COR-L47 (cell line): Measurements from ENCODE around the gene PBX1.

Source experiments
- DNase-seq: peaks from one replicate; lab custom pipeline; 2025; lab: John Stamatoyannopoulos, UW

The PBX1 gene

DNA sequence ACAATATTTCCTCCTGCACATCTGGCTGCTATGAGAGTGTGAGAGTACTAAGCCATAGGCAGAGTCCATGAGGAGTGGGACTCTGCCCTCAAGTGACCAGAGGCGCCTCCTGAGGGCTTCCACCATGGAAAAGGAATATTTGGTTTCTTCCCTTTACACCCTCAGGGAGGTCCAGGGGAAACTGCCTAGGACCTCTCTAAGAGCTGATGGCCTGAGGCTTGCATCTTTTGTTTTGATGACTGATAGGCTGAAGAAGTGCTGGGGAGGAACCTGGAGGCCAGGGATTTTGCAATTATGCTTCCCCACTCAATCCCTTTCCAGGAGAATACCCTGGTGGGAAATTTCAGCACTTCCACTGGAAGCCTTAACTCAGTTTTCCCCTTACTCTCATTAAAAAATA is 111.0 kb downstream of the PBX1 start:
- no peak for DNase-seq

DNA sequence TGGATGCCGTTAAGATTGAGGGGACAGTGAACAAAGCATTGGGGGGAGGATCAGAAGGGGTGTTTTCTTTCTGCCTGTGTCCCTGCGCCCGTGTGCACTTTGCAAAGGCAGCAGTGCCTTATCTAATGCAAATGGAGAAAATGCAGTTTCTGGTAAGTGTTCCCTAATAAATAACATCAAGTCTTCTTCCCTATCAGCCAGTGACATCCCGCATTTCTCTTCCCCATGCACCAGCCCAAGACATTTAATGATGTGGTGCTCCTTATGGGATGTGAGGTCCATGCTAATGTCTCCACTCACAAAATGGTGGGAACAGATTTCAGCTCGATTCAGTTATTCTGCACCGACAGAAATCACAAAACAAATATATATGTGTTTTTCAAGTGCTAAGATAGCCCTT is 111.8 kb downstream of the PBX1 start:
- no peak for DNase-seq

DNA sequence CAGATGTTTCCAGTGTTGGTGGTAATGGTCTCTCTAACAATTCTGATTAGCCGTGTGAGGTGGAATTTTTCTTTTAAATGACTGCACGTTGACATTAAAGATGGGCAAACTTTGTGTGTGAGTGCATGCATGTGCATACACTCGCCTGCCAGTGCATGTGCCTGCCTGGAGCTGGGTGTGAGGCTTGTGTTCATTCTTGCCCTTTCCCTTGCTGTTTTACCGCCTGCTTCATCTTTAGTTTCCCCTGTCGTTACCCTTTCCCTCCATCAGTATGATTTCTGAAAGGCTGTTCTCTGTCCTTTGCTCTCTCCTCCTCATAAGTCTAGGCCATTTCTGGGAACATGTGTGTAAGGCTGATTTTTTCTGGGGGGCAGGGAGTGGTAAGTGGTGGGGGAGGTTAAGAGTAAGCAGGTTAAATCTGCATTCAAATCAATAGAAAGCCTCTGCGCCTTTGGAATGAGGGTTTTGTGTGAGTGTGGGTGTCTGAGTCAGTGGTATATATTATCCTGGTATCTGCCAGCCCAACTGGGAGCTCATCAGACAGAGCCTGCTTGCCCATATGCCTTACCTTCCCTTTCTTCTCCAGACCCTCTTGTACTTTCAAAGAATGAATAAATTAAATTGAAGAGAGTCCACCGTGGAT is 112.5 kb downstream of the PBX1 start:
- no peak for DNase-seq

DNA sequence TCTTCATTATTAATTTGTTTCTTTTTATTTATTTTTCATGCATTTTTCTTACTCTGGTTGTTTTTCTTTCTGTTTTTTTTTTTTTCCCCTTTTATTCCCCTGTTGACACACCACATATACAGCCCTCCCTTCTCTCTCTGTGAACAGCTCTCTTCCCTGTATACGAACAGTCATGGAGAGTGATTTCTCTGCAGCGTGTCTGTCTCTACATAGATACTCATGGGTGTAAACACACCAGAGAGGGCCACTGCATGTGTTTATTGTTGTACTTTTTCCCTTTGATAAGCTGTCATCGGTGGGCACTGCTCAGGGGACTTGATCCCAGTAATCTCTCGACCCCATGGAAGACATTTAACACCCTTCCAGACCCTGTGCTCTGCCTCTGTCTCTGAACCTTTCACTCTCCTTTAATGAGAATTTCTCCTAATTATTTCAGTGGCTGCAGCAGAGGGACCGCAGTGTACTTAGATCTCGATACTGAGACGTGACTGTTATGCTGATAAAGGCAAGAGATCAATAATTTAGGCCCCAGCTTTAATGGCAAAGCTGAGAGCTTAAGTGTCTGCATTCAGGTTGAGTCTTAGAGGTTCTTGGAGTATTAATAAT is 113.1 kb downstream of the PBX1 start:
- no peak for DNase-seq

DNA sequence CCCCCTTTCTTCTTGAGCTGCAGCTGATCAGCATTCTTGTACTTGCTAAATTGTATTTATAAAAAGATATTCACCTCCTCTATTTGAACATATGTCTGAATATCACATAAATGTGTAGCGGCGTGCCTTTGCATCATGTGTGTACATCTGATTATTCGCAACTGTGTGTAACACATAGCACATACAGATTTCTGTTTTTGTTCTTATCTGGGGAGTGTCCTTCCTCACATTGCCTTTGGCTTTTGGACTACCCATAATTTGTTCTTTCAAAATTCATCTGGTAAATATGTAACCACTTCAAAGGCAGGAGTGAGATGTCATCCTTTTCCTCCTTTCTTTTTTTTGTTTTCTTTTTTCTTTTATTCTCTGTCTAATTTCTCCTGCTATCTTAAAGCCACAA is 113.6 kb downstream of the PBX1 start:
- DNase-seq = no peak

DNA sequence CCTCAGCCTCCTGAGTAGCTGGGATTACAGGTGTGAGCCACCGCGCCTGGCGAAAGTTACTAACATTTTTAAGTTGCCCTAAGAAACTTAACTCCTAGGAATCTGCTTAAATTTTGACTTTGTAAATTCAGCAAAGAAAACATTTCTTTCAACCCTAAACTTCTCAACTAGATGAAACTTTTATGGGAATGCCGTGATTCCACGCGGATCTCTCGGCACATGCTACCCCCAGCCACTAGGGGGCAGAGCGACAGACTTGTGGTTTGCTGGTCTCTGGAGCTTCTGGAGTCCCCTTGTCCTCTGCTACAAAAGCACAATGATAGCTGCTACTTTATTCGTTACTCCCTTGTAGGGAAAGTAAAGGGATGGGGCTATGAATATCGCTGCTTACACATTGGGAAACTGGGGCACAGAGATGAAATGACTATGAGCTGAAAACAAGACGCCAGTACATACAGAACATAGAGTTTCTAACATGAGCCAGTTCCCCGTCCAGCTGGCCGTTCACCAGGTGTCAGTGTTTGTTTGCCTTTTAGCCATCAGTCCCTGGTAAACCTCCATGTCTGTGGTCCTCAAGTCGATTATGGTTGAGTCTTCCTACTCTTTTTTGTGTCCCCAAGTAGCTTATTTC is 114.7 kb downstream of the PBX1 start:
- DNase-seq = no peak

DNA sequence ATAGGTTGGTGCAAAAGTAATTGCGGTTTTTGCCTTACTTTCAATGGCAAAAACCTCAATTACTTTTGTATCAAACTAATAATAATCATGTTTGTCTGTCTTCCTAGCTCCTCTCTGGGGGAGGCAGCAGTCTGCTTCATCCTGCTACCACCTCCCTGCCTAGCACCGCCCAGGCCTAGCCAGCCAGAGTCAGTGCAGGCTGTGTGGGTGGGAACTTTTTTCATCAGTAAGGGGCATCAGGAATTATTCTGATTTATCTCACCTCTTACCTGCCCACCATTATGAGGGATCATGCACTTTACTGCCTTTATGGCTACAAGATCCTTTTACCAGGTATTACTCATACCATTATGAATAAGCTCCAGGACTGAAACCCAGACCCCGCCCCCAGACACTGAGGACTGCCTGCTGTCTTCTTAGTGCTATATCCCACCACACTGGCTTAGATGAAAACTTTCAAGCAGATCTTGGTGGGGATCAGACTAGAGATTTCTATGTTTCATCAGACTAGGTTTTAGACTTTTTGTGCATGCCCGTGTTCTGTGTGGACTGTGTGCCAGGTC is 116.4 kb downstream of the PBX1 start:
- no peak for DNase-seq

DNA sequence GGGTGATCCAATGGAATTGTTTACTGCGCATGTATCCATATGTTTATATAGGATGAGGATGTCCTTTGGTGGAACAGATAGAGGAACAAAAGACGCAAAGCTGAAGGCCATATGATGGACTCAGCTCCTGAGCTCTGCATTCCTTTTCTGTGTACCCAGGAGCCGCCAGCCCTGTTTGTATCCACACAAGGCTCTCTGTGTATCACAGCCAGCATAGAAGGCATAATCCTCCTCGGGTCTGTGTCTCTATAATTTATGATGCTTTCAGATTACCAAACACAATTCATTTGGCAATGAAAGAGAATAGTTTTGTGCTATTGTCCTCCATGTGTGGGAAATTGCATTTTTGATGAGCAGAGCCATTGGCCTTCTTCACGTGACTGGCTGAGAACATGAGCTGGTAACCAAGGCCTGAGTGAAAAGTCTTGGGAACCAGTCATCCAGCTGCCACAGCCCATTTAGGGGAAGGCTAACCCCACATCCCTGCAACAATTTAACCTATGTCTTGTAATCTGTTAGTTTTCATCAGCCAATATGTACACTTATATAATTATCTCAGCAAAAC is 119.2 kb downstream of the PBX1 start:
- DNase-seq = no peak

DNA sequence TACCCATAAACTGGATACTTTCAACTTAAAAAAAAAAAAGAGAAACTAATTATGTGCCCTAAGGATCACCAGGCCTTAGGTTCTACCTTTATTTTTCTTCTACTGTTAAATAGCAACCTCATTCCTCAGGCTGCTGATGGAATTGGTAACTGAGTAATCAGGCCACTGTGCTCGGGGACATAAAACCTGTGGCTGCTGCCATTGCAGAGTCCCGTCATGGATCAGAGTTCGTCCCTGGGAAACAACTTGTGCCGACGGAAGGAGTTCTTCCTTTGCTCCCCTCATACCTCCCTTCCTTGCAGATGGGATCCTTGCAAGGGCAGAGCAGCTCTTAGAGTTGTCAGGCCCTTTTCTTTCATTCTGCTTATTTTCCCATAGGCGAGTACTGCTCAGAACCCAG is 123.6 kb downstream of the PBX1 start:
- DNase-seq = no peak

DNA sequence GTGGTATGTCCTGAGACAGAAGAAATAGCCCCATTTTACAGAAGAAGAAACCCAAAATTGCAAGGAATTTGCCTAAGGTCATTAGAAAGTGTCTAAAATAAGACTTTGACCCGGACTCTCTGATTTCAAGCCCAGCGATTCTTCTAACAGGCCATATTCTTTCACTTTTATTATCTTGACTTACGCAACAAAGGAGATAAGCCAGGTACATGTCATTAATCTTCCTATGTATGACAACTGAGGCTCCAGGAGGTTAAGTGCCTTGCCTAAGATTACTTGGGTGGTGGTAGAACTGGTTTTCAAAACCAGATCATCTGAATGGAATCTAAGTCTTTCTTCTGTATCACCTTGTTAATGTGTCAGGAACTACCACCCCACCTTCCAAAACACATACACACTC is 124.3 kb downstream of the PBX1 start:
- no peak for DNase-seq

DNA sequence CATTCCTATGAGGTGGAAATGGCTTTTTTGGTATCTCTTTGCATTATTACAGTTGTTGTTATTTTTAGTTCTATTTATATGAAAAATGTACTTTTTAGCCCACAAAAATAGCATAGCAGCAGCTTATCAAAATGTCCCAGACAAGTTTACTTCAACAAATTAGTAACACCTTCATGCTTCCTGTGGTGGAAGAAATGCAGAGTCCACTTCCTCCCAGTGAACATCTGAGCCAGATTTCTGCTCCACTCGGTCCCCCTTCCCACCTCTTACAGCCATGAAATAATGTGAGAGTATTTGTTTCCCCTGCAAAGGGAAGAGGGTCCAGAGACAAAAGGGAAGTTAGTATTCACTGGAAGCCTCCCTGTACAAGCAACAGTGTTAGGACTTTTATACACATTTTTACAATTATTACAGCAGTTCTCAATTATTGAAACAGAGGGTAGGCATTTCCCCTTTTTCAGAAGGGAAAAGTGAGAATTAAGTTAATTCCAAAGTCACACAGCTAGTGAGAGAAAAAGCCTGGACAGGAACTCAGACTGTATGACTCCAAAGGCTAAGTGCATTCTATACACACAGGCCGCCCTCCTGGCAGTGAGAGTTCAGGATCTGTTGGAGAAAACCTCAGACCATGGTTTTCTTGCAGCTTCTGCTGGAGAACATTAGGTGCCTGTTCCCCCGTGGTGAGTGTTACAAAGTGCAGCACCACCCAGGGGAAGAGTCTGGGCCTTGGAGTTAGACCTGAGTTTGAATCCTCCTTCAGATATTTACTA is 126.5 kb downstream of the PBX1 start:
- DNase-seq = no peak

DNA sequence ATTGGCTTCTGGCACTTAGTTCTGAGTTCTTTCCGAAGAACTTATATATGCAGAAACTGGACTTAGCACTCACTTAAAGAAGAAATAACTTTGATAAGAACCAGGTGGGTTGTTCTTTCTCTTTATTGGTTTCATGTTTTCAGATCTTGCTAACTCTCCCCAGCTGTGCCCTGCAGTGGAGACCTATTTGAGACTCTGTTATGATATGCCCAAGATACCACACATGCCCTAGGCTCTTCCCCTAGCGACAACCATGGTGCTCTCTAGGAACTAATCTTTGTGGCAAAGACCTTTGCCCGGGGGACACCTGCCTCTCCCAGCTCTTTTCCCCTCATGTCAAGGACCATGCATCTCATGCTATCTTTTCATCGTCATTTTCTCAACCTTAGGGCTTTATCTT is 128.8 kb downstream of the PBX1 start:
- DNase-seq = no peak

DNA sequence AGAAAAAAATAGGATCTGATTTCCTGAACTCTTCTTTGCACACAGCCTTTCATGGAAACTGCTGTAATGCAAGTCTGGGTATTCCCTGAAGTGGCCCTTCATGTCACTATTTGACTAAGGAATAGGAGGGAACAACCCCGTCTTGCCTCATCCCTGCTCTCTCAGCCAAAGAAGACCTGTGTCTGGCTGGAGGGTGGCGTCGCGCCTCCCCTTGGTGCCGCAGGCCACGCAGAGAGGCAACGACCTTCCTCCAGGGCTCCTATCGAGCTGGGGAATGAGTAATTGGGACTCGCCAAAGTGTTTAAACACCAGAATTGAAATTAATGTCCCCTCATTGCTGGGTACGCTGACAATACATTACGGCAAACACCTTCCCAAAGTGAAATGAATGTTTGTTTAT is 129.8 kb downstream of the PBX1 start:
- no peak for DNase-seq

DNA sequence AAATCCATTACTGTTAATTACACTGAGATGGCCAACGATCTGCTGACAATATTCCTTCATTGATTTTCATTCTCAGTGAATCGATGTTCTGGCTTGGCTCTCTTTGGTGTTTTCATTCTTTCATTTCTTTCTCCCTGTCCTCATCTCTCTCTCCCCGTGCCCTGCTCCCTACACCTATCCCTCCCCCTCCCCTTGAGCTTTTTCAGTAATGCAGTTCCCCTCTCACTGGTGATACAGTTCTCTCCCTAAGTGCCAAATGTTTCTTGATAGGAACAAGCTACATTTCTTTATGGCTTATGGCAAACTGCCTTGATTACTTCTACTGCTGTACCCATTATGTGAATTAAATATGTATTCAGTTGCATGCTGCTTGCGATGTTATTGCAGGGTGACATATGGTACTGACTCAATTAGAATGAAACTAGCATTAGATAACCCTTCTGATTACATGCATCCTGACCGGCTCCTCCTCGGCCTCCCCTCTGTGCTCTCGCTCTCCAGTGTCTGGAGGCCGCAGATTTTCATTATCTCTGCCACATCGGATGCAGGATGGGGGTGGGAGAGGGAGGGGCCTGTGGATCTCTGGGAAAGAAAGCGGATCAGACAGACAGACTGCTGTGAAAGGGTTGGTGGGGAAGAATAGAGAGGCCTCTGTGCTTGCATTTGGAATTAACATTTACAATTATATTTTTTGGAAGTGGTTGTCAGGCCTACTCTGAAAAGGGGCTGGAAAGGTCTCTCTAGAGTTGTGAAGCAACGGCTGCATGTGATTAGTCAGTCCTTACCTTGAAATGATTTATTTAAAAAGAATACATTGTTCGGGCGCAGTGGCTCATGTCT is 130.9 kb downstream of the PBX1 start:
- no peak for DNase-seq

DNA sequence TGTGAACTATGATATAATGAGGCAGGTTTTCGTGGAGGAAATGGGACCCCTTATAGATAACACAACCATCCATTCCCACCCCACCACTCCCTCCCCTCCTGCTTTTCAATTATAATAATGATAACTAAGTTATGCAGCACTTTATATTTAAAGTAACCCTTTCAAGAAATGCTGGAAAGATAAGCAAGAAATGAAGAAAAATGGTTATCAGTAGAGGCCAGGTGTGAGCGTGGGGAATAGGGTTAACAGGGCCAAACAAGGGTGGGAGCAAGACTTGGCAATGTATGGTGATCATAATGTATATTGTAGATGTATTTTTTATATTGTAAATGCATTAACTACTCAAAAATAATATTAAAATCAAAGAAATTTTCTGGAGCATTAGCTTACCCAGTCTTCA is 133.4 kb downstream of the PBX1 start:
- DNase-seq = no peak

DNA sequence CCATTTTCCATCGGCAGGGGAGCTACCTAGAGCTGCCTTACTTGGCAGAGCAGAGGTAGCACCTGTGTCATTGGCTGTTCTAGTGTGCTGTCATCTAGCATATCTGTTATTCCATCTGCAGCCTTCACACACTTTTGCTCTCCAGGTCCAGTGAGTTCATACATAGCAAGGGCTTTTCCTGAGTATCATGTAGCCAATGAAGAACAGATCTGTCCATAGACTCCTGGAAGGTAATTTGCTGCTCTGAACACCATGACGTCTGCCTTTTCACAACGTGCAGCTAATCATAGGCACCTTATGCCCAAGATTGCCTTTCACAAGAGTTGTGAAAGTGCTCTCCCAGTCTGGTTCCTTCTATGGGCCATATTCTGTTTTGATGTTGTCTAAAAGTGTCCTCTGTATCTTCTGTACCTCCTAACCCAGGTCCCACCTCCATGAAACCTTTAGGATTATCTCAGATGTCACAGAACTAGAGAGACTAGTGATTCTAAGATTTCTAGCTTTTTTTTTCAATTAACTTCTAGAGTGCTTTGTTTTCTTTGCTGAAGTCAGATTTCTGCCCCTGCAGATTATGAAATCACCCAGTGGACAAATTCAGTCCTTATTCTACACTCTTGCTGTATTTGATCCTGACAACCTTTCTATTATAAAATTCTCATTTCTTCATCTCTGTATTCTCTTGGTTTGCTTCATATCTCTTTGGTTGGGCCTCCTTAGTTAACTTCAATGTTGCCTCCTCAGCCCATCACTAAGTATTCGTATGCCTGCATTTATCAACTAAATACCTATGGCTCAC is 134.8 kb downstream of the PBX1 start:
- DNase-seq = no peak

DNA sequence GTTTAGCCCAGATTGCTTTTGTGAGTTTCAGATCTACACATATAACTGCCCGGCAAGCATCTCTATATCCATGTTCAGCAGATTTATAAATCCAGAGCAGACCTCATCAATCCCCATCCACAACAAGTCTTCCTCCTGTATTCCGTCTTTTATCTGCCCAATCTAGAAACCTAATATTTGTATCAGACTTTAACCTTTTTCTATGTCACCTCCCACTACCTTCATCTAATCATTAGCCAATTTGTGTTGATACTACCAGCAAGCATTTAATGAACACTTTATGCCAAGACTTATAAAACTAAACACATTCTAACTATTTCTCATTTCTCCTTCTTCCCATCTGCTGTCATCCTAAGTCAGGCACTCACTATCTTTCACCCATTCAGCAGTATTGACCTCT is 135.5 kb downstream of the PBX1 start:
- no peak for DNase-seq

DNA sequence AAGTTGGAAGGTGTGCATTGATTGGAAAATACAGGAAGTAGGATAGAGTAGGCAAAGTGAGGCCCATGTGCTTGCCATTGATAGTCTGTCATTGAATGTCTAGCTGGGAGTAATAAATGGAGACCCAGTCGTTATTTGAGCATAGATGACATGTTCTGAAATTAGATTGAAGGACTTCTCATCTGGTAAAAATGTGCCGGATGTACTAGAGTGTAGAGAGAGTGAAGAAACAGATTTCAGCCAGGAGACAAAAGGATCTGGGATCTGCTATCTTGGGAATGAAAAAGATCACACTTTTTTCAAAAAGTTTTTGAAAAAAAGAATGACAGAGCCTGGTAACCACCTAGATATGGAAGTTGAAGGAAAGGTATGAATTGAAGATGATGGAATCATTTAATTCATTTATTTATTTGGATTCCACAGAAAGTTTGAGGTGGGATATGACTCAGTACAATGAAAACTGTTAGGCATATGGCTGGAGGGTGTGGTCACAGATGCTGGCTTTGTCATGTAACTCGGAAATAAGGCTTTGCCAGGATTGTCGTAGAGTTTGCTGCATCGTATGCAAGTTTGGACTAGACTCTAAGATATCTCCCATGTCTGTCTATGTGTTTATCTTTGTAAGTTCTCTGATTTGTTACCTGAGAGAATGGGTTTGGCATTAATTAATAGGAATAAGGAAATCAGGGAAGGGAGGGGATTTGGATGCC is 137.1 kb downstream of the PBX1 start:
- DNase-seq = no peak

DNA sequence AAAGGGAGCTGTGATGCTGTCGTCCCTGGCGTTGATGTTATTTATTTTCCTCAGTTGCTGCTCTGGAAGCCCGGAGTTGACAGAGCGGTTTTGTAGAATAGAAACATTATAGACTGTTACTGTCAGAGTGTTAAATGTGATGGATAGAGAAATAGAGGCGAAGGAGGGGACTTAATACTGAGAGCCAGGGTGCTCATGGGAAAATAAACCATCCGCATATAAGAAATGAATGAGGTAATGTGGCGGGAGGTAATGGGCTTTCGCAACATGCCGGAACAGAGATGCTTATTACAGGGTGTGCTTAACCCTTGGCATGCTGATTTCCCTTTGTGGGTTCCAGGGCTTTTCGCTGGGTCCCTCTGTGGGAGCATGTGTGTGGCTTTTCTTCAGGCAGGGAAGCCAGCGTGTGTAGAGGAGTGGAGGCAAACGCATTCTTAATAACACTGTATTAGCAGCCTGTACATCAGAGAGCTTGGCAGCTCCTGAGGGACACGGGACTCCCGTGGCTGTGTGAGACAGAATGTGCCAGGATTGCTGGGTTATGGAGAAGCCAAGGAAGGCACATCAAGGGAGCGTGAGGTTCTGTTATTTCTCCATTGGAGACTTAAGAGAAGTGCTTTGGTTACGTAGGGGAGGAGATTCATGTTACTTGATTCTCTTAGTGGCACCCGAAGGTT is 141.0 kb downstream of the PBX1 start:
- DNase-seq = no peak
